KMS-11 (cell line): Measurements from ENCODE around the gene MYL5.
"Not testable (repeated sequence)": the region's sequence is repeated elsewhere in the genome, so short reads cannot be mapped to it uniquely, and the experiment has no call there.

ENCODE experiments used
- H2AFZ ChIP-seq: fragments of 200-600 bp; sonication (generic); 2 replicates; pipeline ENCODE4 v1.6.1; 2016; ENCODE audit warnings: antibody characterized with exemption, mixed run types, low read depth
- H3K27ac ChIP-seq: fragments of 200-600 bp; sonication (generic); 2 replicates; pipeline ENCODE4 v1.6.1; 2016; ENCODE audit warnings: mild to moderate bottlenecking, mixed run types
- H3K27me3 ChIP-seq: fragments of 200-600 bp; sonication (generic); 2 replicates; pipeline ENCODE4 v1.6.1; 2017; ENCODE audit warnings: mild to moderate bottlenecking, low read depth, mixed run types, moderate library complexity; ENCODE audit not compliant: insufficient read depth
- H3K36me3 ChIP-seq: fragments of 200-600 bp; sonication (generic); 2 replicates; pipeline ENCODE4 v1.6.1; 2017; ENCODE audit warnings: mild to moderate bottlenecking, mixed run types; ENCODE audit not compliant: insufficient read depth
- H3K4me1 ChIP-seq: fragments of 200-600 bp; sonication (generic); 2 replicates; pipeline ENCODE4 v1.6.1; 2016; ENCODE audit warnings: mild to moderate bottlenecking, low read depth, mixed run types; ENCODE audit not compliant: poor library complexity, severe bottlenecking
- H3K4me2 ChIP-seq: fragments of 200-600 bp; sonication (generic); 2 replicates; pipeline ENCODE4 v1.7.0; 2016; ENCODE audit warnings: mild to moderate bottlenecking, mixed run types
- H3K4me3 ChIP-seq: fragments of 200-600 bp; sonication (generic); IDR thresholded peaks from 2 replicates; pipeline ENCODE4 v1.6.1; 2017; ENCODE audit warnings: low read depth, low read length, mixed read lengths; ENCODE audit not compliant: insufficient read depth
- H3K79me2 ChIP-seq: fragments of 200-600 bp; sonication (generic); 2 replicates; pipeline ENCODE4 v1.6.1; 2016; ENCODE audit warnings: low read depth, mixed run types; ENCODE audit not compliant: insufficient read depth
- H3K9ac ChIP-seq: fragments of 200-600 bp; sonication (generic); 2 replicates; pipeline ENCODE4 v1.6.1; 2016; ENCODE audit warnings: mild to moderate bottlenecking, mixed run types
- H4K20me1 ChIP-seq: fragments of 200-600 bp; sonication (generic); 2 replicates; pipeline ENCODE4 v1.6.1; 2016; ENCODE audit warnings: mild to moderate bottlenecking, mixed run types; ENCODE audit not compliant: insufficient read depth
- TF ChIP-seq, protein P1 (sequence below): fragments of 200-600 bp; sonication (generic); conservative IDR thresholded peaks from 2 replicates; pipeline ENCODE4 v1.6.1; 2017; ENCODE audit warnings: low read depth, mild to moderate bottlenecking, antibody characterized with exemption, low read length, moderate library complexity, mixed read lengths

Gene MYL5

DNA sequence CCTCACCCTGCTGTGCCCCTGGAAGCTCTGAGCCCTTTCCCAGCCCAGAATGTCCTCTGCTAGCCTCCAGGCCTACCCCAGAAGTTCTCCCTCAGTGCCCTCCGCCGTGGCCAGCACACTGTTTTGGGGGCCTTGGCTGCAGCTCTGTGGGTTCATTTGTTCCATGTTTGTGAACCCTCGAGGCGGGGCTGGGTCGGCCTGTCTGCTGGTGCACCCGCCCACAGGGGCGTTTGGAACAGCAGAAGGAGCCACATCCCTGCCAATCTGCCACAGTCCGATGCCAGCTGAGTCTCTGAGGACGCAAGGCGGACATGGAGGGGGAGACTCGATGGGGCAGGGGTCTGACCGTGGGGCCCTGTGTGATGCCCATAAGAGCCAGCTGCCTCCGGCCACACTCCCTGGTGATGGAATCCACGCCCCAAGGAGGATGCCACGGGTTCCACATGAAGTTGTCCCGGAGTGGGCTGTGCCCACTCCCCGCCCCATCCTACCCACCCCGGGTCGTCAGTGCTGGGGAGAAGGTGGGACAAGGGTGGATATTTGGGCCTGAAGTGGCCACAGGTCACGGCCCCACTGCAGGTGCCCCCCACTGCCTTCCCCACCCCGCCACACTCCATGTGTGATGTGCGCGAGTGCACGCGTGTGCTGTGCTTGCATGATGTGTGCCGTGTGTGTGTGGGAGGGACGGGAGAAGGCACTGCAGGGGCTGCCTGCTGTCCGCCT is 7.4 kb upstream of the MYL5 start:
- H2AFZ ChIP-seq = no peak overlapping the region
- no peaks in the 10 kb centered on the region for H4K20me1 ChIP-seq
- H3K27ac ChIP-seq = no peak overlapping the region
- no peaks in the 10 kb centered on the region for H3K27me3 ChIP-seq
- no peaks in the 10 kb centered on the region for H3K79me2 ChIP-seq
- H3K9ac ChIP-seq = no peak overlapping the region
- no peak overlapping the region for H3K4me2 ChIP-seq
- no peak overlapping the region for H3K4me3 ChIP-seq
- TF ChIP-seq, protein P1, sequence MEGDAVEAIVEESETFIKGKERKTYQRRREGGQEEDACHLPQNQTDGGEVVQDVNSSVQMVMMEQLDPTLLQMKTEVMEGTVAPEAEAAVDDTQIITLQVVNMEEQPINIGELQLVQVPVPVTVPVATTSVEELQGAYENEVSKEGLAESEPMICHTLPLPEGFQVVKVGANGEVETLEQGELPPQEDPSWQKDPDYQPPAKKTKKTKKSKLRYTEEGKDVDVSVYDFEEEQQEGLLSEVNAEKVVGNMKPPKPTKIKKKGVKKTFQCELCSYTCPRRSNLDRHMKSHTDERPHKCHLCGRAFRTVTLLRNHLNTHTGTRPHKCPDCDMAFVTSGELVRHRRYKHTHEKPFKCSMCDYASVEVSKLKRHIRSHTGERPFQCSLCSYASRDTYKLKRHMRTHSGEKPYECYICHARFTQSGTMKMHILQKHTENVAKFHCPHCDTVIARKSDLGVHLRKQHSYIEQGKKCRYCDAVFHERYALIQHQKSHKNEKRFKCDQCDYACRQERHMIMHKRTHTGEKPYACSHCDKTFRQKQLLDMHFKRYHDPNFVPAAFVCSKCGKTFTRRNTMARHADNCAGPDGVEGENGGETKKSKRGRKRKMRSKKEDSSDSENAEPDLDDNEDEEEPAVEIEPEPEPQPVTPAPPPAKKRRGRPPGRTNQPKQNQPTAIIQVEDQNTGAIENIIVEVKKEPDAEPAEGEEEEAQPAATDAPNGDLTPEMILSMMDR = no peak
- no peaks in the 10 kb centered on the region for H3K4me1 ChIP-seq
- H3K36me3 ChIP-seq = no peaks in the 10 kb centered on the region

DNA sequence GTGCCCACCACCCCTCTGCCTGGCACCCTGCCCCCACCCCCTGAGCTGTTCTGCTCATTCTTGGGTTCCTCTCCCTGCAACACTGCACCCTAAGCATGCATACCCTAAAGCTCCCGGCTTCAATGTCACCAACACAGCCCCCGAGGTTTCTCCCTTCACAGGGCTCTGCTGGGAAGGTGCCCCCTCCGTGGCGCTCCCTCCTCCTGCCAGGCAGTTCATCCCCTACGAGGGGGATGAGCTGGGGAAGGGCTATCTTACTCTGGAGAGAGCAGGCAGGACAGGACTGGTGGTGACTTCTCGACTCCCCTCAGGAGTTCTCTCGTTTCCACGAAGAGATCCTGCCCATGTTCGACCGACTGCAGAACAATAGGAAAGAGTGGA is 6.8 kb upstream of the MYL5 start:
- Histone ChIP-seq H3K27me3 (no peaks in the 10 kb centered on the region), H3K27ac (no peak overlapping the region), H2AFZ (no peak overlapping the region), H4K20me1 (no peaks in the 10 kb centered on the region), H3K4me2 (no peak overlapping the region), H3K36me3 (no peaks in the 10 kb centered on the region), H3K4me3 (no peak overlapping the region), H3K9ac (no peak overlapping the region), H3K4me1 (no peaks in the 10 kb centered on the region), H3K79me2 (no peaks in the 10 kb centered on the region)
- TF ChIP-seq, protein P1 = no peak

DNA sequence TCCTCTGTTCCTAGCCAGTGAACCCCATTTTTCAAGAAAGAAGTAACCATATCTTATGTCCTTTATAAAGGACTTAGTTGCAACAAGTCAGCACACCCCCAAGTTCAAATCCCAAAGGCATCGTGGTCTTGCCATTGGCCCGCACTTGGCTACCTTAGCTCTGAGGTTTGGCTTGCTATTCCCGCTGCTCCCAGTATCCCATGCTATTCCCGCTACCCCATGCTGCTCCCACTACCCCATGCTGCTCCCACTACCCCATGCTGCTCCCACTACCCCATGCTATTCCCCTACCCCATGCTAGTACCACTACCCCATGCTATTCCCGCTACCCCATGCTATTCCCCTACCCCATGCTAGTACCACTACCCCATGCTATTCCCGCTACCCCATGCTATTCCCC is 6.1 kb upstream of the MYL5 start:
- not testable (repeated sequence) for H3K4me1 ChIP-seq, H4K20me1 ChIP-seq, H3K4me3 ChIP-seq, H3K36me3 ChIP-seq, H2AFZ ChIP-seq, H3K27ac ChIP-seq, H3K79me2 ChIP-seq, H3K9ac ChIP-seq, H3K27me3 ChIP-seq, H3K4me2 ChIP-seq

GRCh38 chr4:669806-670559 is 4.4 kb upstream of the MYL5 start:
- H3K4me1 ChIP-seq, H3K36me3 ChIP-seq, H2AFZ ChIP-seq, H3K9ac ChIP-seq, H3K4me2 ChIP-seq, H3K79me2 ChIP-seq, H3K27me3 ChIP-seq, H3K4me3 ChIP-seq, H4K20me1 ChIP-seq, H3K27ac ChIP-seq: not testable (repeated sequence)

DNA sequence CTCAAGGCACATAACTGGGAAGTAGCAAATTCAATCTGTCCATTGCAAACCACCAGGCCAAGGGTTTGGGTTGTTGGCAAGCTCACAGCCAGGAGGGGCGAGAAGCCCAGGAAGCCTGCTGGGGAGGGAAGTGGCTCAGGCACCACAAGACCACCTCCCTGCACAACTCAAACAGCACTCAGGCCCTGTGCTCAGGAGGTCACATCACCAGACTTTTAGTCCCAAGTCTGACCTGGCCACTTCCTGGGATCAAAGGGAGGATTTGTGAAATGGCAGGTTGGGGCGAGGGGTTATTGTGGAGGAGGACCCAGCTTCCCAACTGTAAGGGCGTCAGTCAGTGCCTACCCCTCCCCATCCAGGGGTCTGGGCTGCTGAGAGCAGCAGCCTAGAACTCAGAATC is 2.6 kb upstream of the MYL5 start:
- H3K4me2 ChIP-seq = no peak overlapping the region
- no peak overlapping the region for H3K4me3 ChIP-seq
- no peaks in the 10 kb centered on the region for H3K79me2 ChIP-seq
- TF ChIP-seq, protein P1 = no peak
- H4K20me1 ChIP-seq = no peaks in the 10 kb centered on the region
- H3K4me1 ChIP-seq = peaks cover 3% of the 10 kb centered on the region
- H2AFZ ChIP-seq = no peak overlapping the region
- H3K27ac ChIP-seq = no peak overlapping the region
- no peaks in the 10 kb centered on the region for H3K27me3 ChIP-seq
- H3K36me3 ChIP-seq = no peaks in the 10 kb centered on the region
- no peak overlapping the region for H3K9ac ChIP-seq
